ENCODE data around the gene SIRT5.
A peak's percentile ranks its signal among the peaks of the same experiment; 100 is the strongest.

SIRT5 gene

DNA sequence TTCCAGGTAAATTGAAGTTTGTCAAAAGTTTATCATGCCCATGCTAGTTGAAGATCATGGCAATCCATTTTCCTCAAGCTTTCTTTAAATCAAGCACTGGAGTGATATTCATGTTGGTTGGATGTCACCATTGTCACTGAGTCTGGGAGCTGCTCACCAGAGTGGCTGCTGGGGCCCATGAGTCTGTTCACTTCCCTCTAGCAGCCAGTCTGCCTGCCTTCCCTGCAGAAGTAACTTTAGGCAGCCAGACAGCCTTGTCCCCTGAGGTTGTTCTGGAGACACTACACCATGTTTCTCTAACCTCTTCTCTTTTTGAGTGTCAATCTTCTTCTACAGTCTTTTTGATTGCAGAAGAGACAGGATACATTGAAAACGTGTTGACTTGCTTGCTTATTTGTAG lies 5.5 kb downstream of the SIRT5 start:
- no peak for FAIRE-seq
- DNase-seq (ENCODE audit: extremely low spot score, insufficient read length, low read depth), result no peak

DNA sequence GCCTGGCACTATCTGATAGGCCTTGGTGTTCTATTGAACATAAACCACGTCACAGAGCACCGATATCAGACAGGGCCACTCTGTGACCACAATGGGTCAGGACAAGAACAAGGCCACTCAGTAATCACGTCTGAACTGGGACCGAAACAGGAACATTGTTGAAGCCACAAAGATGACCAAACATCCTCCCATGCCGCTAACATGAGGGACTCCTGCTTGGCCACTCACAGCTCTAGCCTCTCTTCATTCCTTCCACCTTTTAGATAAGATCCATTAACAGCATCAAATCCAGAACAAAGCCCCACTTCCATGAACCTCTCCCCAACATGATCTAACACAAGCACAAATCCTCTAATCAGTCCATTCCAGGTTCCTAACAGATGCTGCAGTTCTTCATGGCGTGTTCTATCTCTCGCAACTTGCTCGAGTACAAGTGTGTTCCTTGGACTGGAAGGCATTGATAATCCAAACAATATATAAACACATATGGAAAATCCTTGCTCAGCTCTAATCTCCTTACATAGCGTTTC lies 7.4 kb downstream of the SIRT5 start:
- FAIRE-seq (no peak), DNase-seq (ENCODE audit: extremely low spot score, insufficient read length, low read depth) (no peak)

DNA sequence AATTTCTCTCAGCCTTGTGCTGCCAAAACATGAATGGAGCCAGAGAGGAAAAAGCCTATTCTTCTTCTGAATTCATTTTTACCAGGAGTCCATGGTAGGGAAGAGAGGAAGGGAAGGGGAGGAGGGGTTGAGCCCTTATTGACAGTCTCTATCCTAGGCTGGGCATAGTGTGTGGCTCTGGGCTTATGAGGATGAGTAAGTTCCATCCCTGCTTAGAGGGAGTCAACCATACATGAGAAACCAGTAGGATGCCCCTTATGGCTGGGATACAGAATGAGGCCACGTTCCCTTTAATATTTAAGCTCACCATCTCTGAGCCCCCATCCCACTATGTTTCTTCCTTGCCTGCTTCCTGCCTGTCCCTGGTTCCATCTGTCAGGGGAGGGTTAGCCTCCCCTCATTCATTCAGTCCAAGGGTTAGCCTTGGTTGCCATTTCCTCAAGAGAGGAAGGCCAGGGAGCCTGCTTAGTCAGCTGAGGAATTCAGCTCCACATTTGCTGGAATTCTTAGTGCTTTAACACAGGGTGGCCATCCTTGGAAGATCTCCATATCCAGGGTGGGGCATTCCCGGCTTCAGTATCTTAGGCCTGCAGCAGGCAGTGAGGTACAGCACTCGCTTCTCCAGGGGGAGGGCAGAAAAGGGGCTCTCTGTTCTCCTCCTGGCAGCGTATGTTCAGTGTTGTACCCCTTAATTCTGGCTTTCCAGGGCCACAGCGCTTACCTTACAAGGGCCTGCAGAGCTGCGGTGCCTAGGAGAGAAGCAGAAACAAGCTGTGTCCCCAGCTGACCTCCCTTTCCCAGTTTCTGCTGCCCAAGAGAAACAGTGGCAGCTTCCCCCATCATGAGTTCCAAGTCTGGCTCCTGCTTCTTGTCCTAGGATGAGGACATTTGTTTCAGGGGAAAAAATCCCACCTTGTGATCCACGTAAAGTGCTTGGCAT lies 12.5 kb downstream of the SIRT5 start:
- DNase-seq (ENCODE audit: extremely low spot score, insufficient read length, low read depth) (no peak), FAIRE-seq (no peak)

DNA sequence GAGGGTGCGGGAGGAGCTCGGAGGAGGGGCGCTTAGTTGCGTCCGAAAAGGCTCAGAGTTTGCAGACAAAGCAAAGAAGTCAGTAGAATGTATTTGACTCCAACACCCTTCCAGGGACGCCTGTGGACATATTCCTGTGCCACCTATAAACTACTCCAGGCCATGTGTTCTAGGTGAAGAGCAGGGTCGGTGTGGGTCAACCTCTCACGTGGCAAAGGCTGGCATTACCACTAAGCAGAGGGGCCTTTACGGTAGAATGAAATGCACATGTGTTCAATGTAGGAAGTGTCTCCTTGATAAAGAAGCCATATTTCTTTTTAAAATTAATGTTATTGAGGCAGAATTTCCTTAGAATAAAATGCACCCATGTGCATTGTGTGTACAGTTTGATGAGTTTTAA lies 15.4 kb downstream of the SIRT5 start:
- DNase-seq (ENCODE audit: extremely low spot score, insufficient read length, low read depth), result no peak
- no peak for FAIRE-seq

DNA sequence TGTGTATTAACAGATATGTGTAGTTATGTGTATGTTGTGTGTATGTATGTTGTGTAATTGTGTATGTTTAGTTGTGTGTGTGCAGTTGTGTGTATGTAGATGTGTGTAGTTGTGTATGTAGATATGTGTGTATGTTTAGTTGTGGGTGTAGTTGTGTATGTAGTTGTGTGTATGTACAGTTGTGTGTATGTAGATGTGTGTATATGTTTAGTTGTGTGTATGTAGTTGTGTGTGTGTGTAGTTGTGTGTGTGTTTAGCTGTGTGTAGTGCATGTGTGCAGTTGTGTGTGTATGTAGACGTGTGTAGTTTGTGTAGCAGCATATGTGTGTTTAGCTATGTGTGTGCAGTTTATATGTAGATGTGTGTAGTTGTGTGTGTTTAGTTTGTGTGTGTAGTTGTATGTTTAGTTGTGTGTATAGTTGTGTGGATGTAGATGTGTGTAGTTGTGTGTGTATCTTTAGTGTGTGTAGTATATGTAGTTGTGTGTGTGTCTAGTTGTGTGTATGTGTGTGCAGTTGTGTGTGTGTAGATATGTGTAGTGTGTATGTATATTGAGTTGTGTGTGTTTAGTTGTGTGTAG lies 16.3 kb downstream of the SIRT5 start:
- DNase-seq (ENCODE audit: extremely low spot score, insufficient read length, low read depth) (no peak), FAIRE-seq (peak; percentile 29)

DNA sequence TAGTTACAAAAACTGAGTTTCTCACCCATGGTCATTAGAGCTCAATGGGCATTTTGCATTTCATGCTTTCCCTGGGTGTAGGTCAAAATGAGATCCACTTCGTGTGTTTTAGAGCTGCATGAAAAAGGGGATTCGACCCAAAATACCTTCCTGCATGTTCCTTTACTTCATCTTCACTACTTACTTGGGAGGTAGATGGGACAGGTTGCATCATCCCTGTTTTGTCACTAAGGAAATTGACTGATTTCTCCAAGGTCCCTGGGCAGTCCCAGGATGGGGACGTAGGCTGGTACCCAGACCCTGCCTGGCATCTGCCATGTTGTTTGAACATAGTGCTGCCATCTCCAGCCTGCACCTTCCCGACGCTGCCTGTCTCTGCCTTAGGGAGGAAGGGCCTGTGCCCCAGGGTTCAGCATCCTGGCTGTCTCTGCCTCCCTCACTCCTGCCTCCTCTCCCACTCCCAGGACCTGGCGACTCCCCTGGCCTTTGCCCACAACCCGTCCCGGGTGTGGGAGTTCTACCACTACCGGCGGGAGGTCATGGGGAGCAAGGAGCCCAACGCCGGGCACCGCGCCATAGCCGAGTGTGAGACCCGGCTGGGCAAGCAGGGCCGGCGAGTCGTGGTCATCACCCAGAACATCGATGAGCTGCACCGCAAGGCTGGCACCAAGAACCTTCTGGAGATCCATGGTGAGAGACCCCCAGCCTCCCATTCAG lies 17.0 kb downstream of the SIRT5 start:
- FAIRE-seq (no peak), DNase-seq (ENCODE audit: extremely low spot score, insufficient read length, low read depth) (no peak)

DNA sequence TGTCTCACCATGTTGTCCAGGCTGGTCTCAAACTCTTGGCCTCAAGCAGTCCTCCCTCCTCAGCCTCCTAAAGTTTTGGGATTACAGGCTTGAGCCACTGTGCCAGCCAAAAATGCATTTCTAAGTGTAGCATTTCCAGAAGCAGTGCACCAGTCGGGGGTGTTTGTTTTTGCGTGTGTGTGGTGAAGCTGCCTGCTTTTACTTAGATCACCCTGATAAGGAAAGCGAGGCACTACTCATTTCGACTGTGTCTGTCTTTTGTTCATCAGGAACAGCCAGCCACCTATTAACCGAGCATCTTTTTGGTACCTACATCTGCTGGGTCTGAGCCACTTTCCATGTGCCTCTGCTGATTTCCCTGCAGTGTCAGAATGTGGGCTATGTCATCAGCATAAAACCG lies 18.7 kb downstream of the SIRT5 start:
- FAIRE-seq (no peak), DNase-seq (ENCODE audit: extremely low spot score, insufficient read length, low read depth) (no peak)

DNA sequence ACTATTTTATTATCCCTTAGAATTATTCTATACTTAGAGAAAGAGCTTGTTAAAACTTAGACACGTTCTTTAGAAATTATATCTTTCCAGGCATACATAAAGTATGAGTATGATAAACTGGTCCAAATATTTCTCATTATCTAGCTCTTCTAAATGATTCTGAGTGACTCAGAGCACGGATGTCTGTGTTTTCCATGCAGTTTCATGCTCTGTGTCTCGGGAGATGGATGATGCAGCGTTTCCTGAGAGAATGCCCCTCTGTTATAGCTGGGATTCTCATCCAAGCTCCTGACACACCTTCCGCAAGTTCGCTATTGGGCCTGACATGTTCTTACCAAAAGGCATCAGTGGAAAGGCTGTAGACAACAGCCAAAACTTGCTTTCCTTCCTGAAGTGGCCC lies 19.3 kb downstream of the SIRT5 start:
- DNase-seq (ENCODE audit: extremely low spot score, insufficient read length, low read depth), result no peak
- no peak for FAIRE-seq

DNA sequence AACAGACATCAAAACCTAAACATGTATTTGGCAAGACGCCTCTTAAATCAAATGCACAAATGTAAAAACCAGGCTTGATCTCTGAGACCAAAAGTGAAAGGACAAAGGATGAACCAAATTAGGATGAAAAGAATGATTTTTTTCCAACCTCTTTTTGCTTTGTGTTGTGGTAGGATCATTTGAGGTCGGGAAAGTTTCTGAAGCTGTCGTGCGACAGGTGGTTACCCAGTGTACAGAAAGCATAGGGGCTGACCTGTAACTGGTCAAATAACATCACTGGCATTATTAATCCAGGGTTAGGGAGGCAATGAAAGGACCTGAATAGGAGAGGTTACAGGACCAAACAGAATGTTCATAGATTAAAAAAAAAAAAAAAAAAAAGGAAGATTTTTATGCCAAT lies 22.7 kb downstream of the SIRT5 start:
- DNase-seq (ENCODE audit: extremely low spot score, insufficient read length, low read depth) (no peak), FAIRE-seq (no peak)

DNA sequence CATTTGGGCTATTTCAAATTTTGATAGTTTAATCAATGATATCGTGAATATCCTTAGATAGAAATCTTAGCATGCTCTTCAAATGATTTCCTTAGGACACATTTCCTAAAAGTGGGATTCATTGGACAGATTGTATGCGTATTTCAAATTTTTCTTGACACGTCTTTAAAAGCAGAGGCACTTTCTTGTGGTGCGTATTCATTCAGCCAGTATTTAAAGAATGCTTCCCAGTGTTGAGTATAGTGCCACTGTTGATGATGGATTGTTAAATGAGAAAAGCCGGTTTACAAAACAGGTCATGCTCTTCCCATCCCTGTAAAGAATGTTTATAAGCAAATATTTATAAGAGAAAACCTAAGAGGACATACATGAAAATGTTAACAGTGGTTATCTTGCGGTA lies 25.6 kb downstream of the SIRT5 start:
- FAIRE-seq (no peak), DNase-seq (ENCODE audit: extremely low spot score, insufficient read length, low read depth) (no peak)

DNA sequence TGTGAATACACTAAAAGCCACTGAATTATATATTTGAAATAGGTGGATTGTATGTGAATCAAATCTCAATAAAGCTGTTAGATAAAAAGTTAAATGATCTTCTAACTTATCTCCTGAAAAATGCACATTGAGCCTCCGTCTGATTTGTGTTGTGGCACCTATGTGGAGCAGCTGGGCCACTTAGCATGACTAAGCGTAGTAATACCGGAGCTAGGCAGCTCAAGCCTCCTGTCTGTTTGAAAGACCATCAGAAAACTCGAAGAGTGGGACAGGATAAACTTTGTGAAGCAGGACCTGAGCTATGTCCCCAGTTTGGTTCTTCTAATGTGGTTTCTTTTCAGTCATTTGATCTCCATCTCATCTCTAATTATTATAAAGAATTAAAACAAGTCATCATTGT lies 29.7 kb downstream of the SIRT5 start:
- DNase-seq (ENCODE audit: extremely low spot score, insufficient read length, low read depth) (no peak), FAIRE-seq (no peak)

DNA sequence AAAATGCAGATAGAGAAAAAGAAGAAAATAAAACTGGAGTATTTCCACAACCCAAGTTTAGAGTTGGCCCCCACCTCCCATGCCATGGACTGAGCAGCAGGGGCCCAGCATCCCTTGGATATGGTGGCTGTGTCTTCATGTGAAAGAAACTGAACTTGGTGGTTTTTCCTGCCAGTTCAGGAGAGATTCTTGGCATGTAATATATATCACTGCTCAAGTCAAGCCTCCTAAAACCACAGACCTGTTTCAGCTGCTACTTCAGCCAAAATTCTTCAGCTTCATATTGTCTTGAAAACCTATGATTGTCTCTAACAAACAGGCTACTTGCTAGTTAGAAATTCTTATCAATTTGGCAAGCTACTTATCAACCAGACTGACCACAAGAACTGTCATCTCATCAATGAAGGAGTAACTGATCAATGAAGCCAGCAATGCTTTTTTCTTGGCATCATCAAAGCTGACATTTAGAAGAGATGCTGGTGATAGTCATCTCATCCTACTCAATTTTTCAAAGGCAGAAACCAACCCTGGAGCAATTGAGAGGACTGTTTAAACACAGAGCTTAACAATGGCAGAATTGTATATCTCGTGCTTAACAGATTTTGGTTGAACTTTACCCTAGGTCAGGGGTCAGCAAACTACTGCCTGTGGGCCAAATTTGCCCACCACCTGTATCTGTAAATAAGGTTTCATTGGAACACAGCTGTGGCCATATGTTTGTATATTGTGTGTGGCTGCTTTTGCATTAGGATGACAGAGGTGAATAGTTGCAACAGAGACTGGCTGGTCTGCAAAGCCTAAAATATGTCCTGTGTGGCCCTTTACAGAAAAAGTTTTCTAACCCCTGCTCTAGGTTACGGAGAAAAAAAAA lies 30.4 kb downstream of the SIRT5 start:
- FAIRE-seq, result no peak
- DNase-seq (ENCODE audit: extremely low spot score, insufficient read length, low read depth), result no peak

DNA sequence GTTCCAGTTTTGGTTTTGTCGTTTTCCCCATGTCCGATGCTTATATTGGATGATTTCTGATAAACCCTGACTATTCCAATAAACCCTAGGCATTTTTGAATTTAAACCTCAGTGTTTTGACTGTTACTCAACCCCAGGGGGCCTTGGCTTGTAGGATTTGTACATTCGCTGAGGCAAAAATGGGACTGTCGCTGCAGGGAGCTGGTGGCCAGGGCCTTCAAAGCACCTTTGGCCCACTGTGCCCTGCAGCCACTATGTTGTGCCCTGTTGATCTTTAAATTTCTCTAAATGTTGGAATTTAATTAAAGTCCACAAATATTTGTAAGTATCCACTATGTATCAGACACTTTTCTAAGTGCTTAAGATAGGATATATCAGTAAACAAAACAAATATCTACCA lies 31.2 kb downstream of the SIRT5 start:
- FAIRE-seq (no peak), DNase-seq (ENCODE audit: extremely low spot score, insufficient read length, low read depth) (no peak)

DNA sequence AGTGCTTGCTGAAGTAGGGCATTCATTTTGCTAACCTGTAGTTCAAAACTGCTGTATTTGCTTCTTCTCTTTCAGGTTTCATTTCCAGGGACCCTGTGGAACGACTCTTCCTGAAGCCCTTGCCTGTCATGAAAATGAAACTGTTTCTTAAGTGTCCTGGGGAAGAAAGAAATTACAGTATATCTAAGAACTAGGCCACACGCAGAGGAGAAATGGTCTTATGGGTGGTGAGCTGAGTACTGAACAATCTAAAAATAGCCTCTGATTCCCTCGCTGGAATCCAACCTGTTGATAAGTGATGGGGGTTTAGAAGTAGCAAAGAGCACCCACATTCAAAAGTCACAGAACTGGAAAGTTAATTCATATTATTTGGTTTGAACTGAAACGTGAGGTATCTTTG lies 37.3 kb downstream of the SIRT5 start:
- no peak for DNase-seq (ENCODE audit: extremely low spot score, insufficient read length, low read depth)
- FAIRE-seq, result peak; percentile 26

DNA sequence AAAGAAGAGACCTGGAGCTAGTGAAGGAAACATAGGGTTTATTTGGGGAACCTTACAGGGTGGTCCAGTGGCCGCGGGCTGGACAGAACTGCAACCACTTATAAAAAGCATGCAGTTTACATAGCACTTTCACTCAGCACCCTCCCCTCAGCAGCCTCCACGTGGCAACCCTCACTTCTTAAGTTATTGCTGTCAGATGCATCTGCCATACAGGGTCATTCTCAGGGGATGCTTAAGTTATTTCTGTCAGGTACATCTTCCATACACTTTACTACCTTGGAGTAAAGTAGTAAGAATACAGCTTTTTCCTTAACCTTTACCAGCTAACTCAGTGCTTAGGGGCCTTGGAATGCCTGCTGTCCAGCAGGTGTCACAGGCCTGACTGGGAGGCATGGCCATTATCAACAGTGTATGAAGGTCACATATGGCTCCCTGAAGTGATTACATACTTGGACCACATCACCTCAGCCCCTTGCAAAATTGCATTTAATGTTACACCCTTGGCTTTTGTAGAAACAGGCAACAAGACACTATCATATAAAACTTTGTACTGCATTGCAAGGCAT lies 38.7 kb downstream of the SIRT5 start:
- DNase-seq (ENCODE audit: extremely low spot score, insufficient read length, low read depth) (no peak), FAIRE-seq (no peak)

DNA sequence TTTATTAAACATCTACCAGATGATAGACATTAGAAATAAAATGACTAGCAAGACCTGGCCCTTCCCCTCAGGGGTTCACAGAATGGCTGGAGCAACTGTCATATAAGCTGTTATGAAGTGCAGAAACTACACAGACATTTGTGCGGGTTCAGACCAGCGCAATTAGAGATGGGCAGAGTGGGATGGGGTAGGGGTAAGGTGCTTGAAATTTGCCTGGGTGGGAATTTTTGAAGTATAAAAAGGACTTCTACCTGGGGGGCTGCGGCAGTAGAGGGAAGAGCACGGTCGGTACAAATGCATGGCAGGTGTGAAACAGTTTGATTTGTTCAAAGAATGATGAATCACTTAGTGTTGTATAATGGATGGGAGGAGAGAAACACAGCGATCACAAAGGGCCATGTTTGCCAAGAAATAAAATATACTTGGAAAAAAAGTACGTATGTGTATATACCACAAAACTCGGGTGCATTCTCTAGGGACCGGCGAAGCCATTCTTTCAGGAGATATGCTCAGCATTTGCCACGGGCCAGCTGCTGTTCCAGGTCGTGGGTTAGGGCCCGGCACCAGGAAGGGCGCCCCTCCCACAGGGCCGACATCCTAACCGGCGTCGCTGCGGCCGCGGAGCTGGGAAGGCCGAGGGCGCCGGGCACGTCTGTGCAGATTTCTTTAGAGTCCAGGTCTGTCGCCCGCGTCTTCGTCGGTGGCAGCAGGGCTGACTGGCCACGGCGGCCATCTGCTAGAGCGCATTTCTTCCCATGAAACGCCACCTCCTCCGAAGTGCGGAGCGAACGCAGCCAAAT lies 39.9 kb downstream of the SIRT5 start:
- DNase-seq (ENCODE audit: extremely low spot score, insufficient read length, low read depth), result no peak
- no peak for FAIRE-seq

DNA sequence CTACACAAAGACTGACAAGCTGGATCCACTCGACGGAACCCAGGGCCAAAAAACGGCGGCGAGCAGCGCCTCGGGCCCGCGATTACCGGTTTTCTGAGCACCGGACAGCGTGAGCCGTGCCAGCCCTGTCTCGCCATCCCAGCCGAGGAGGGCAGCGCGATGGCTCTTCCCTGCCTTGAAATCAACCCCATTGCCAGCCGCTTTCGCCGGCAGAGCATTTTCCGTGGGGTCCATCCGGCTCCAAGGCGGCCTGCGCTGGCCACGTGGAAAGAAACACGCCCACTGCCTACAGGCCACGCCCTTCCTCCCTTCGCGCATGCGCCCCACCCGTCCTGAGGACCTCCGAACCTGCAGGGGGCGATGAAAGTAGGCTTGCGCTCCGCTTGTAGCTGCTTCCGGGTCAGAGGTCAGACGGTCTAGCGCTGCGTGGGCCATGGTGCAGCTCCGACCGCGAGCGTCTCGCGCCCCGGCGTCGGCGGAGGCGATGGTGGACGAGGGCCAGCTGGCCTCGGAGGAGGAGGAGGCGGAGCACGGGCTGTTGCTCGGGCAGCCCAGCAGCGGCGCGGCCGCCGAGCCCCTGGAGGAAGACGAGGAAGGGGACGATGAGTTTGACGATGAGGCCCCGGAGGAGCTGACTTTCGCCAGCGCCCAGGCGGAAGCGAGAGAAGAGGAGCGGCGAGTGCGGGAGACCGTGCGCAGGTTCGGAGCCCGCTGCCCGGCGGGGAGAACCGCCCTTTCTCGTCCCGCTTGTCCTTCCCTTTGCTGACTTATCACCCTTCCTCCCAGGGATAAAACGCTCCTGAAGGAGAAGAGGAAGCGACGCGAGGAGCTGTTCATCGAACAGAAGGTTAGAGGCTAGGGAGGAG lies 40.8 kb downstream of the SIRT5 start, which contains the start of gene NOL7:
NOL7 (plus strand) TSS at position 410 of the 866 bp plus-strand sequence; CDS start at position 434, 24 bp downstream.
- FAIRE-seq, result peak; percentile 98
- DNase-seq (ENCODE audit: extremely low spot score, insufficient read length, low read depth), result peak; percentile 97

DNA sequence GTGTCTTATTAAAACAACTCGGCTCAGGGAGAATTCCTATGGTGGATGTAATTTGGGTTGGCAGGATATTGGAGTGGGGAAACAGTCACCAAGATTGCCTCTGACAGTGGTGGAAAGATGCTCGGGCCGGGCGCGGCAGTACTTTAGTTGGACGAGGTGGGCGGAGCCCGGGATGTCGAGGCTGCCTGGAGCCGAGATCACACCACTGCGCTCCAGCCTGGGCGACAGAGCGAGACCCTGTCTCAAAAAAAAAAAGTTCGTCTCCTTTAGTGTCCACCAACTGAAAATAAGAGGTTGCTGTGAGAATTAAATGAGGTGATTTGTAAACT lies 41.4 kb downstream of the SIRT5 start:
- FAIRE-seq, result no peak

More for the DNA sequence above, 41.4 kb downstream of the SIRT5 start:
- DNase-seq (ENCODE audit: extremely low spot score, insufficient read length, low read depth), result no peak

Measured in GM18507 (cell line).